T-helper 2 cell treated with Interferon-gamma antibody and Interleukin-4, amounts not matched to agents 100 ng/mL and 5 ng/mL, for 36 hours (primary cell): ENCODE measurements around the gene OOSP4A. TPM values are rescaled to one million over a fixed set of nuclear protein-coding genes. Genes with fewer than 3 reads are reported as not detected.

Source experiments
- intact Hi-C: fragments of 100-400 bp; cut with micrococcal nuclease; formaldehyde crosslinking; loops from one replicate; pipeline ENCODE4 v1.15.1; 2023
- total RNA-seq: library from RNA; stranded (reverse); gene quantifications from 2 replicates; pipeline ENCODE4 v1.2.3, GENCODE V29; 2022

OOSP4A gene
- total RNA-seq: not detected in 2 replicates

DNA sequence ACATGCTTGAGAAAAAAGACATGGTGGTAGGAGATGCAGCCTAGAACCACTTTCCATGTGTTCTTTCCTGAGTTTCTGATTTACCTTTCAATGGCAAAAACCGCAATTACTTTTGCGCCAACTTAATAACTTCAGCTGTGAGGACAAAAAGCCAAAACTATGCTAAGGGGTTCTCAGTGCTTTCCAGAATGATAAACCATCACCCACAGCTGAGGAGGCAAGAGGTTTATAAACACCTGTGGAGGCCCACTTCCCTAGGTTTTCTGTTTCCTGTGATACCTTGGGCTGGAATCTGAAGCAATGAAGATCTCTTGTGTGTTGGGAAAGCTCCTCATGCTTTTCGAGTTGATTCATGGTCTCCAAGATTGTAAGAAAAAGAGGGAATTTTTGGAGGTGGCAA lies at the start of gene OOSP4A:
Gene OOSP4A (plus strand): TSS at position 301 of the 400 bp plus-strand sequence. CDS start 0 bp downstream, at position 301.
- intact Hi-C loops: no loop called here

DNA sequence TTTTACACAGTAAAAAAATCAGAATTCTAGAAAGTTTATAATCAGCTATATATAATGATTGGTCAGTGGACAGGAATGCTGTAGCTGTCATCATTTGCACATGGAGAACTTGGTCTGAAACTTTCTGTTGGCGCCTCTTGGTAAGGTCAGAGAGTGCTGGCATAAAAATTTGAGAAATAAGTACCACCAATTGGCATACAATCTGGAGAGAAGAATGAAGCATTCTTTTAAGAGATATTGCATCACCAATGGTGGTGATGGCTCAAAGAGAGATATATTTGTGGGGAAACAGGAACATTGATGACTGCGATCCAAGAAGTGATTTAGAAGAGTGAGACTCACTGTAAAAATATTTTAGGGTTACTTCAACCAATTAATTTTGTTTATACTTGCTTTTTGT lies 45.4 kb upstream of the OOSP4A start:
- intact Hi-C loops: no loop called here

DNA sequence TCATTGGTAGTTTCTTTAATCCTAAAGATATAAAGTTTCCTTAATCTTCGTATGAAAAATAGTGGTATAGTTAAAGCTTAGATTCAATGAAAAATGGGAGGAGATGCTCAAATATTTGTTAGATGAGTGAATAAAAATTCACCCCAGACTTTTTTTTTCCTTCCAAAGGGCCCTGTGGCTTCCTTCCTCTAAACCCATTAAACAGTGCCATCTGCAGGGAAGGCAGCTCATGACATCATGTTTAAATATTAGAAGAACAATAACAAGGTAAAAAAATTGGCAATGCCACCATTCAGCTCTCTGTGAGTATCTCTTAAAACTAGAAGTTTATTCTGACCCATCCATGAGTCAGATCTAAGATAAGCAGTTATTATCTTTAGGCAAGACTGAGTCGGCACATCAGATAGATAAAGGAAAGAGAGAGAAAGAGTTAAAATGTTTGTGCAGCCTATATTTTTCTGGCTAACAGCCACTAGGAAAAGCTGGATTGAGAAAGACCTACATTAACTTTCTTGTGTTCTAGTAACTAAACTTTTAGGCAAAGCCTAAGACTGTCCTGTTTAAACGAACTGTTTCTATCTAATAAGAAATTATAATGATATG lies 44.7 kb upstream of the OOSP4A start:
- intact Hi-C loops: loop anchor here (1.0 kb wide), 3 partner anchors 96 to 165 kb away; no protein-coding TSS in a partner anchor

DNA sequence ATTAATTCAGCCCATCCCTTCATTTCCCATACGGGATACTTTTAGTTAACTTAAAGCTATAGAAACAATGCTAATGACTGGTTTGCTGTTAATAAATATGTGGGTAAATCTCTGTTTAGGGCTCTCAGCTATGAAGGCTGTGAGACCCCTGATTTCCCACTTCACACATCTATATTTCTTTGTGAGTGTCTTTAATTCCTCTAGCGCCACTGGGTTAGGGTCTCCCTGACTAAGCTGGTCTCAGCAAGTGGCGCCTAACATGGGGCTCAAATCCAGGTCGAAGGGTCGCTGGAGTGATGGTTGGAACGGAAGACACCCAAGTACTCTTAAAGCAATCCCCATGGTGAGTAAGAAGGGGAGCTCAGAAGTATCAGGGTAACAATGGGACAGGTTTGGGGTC lies 40.0 kb upstream of the OOSP4A start:
- intact Hi-C loops: no loop called here

DNA sequence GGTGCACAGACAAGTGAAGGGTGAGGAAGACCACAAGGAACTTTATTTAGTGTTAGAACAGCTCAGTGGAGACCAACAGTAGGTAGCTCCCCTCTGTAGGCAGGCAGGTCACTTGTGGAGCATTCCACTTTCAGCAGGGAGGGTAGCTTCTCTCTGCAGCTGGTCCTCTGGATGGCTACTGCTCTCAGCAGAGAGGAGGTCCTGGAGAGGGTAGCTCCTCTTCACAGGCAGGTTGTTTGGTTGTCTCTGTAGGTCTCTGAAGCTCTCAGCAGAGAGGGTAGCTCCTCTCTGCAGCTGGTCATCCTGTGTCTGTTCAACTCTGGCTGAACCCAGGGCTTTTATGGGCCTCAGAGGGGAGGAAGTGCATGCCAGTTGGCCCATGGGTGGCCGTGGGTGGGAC lies 32.1 kb upstream of the OOSP4A start:
- intact Hi-C loops: no loop called here

DNA sequence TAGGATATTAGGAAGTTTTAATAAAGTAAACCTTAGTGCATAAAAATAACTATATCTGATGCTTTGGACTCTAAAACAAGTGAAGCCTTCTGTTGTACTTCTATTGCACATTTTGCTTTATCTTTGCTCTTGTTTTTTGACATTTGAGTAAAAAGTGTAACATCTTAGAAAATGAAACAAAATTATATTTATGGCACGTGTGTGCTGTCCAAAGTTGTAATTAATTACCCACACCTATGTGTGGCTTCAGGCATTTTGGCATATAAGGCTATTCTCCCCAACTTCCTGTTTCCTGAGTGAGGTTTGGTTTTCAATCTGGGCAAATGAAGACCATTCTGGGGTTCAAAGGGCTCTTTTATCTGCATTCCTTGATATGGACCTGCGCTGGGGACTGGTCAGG lies 25.7 kb upstream of the OOSP4A start, which contains the start of gene OOSP1:
Gene OOSP1 (plus strand): TSS at position 301 of the 400 bp plus-strand sequence. CDS start 23 bp downstream, at position 324.
- intact Hi-C loops: no loop called here

DNA sequence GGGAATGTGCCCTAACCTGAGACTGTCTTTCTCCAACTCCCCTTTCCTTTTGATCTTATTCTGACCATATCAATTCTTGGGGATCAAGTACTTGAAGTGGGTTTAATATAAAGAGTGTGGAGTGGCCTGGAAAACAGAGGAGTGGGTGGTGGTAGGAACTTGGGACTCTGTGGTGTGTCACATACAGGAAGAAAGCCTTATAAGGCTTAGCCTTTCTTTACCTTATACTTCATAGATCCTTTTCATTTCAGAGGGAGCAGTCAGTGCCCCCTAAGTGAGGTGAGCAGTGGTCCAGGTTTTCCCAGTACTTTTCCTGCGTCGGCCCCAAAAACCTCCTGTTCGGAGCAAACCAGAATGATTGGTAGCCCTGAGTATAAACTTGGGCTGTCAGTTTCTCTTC lies 25.1 kb upstream of the OOSP4A start:
- intact Hi-C loops: no loop called here

DNA sequence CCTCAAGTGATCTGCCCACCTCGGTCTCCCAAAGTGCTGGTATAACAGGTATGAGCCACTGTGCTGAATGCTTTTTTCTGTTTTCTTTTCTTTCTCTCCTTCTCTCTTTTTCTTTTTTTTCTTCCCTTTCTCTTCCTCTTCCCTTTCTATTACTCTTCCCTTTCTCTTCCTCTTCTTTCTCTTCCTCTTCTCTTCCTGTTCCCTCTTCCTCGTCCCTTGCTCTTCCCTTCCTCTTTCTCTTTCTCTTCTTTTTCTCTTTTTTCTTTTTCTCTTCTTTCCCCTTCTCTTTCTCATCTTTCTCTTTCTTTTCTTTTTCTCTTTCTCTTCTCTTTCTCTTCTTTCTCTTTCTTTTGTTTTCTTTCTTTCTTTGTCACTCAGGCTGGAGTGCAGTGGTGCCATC lies 24.4 kb upstream of the OOSP4A start:
- intact Hi-C loops: no loop called here

DNA sequence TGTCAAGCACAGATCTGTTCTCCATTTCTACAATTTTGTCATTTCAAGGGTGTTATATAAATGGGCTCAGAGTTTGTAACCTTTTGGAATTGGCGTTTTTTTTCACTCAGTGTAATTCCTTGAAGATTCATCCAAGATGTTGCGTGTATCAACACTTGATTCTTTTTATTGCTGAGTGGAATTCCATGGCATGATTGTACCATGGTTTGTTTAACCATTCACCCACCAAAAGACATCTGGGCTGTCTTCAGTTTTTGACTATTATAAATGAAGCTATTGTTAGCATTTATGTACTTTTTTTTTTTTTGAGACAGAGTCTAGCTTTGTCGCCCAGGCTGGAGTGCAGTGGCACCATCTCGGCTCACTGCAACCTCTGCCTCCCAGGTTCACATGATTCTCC lies 22.7 kb upstream of the OOSP4A start:
- intact Hi-C loops: no loop called here

DNA sequence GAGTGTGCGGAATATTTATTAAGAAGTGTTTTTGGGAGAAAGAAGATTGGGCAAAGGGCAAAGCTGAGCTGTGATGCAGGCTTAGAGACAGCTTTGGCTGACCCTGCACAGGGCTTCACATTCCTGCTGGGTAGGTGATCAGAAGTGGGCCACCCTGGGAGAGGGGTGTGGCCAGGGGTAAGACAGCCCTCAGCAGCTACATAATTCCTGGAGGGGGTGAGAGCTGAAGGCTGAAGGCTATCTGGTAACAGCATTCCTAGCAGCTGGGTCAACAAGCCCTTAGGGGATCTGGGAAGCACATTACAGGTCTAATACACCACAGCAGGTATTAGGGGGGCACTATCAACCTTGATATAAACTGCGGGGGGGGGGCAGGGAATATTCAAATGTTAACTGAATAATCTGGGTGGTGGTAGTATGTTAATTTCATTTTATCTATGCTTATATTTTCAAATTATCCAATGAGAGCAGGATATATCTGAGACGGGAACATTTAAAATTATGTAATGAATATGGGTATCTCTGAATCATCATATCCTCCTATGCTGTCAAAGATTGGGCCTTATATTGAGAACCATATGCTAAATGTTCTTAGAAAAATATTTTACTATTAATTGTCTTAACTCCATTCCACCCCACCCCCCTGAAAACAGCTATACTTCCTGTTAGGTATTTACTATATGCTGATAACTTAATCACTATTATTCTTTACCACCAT lies 19.7 kb upstream of the OOSP4A start:
- intact Hi-C loops: no loop called here

DNA sequence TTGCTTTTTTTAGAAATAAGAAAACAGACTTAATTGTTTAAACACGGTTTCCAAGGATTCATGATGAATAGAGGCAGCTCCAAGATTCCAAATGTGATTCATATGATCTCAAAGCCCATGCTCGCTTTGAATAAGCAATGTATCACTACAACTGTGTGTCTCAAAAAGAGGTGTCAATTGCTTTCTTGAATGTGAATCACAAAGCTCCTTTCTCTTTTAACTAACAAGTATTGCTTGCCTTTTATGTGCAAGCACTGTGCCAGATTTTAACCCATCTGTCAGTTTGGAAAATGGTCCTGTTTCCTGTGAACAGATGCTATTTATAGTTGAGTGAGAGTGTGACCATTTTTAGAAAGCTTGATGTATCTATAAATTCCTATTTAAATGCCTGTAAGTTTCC lies 19.1 kb upstream of the OOSP4A start:
- intact Hi-C loops: no loop called here

DNA sequence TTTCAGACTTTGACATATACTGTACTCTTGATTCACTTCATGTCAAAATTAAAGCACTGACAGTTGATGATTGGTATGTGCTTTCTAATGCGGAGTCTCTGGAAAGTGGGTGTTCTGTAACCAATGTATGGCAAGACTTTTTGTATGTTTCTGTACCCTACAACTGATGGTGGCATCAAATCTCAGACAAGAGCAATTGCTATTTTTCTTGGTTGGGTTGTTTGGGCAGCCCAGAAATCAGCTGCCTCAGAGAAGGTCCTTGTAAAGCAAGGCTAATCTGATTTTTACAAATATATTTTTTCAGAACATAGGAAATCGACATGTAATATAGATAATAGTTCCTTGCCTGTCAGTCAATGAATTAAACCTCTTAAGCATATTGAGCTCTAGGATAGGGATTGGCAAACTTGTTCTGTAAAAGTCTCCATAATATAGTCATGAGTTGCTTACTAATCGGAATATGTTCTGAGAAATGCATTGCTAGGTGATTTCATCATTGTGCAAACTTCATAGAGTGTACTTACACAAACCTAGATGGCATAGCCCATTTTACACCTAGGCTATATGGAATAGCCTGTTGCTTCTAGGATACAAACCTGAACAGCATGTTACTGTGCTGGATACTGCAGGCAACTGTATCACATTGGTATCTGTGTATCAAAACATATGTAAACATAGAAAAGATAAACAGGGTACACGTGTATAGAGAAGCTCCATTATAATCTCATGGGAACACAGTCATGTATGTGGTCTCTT lies 10.2 kb upstream of the OOSP4A start:
- intact Hi-C loops: no loop called here

DNA sequence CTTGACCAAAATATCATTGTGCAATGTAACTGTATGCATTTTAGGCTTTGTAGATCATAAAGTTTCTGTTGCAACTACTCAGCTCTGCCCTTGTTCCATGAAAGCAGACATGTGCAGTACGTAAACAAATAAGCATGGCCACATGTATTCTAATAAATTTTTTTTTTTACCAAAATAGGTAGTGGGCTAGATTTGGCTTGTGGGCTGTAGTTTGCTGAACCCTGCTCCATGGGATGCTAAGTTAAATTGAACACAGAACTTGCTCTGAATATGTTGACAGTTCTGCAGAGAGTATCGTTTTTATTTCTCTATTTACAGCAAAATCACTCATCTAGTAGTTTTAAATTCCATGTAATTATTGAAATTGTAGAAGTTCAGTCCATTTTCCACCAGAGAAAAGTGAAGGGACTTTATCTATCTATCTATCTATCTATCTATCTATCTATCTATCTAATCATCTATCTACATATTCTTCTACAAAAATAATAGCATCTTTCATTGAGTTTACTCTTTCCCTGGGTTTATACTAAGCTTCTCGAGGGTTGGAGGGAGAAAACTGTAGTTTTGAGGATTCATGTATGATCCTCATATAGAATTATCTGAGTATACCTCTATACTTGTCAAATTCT lies 9.5 kb upstream of the OOSP4A start:
- intact Hi-C loops: no loop called here

DNA sequence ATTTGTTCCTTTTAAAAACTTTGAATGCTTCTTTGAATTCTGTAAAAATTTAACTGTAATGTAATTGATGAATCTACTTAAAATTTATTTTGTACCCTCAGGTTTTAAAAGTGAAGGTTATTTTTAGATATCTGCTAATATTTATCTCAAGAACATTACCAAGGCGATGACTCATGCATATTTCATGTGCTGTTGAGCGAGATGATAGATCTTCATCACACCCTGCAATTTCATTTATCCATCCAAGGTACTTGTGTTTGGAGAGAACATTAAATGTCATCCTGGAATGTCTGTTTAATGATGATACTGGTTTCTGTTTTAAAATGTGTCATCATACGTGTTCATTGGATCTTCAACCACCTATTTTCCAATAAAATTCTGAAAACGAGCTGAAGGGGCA lies 6.7 kb upstream of the OOSP4A start:
- intact Hi-C loops: no loop called here

DNA sequence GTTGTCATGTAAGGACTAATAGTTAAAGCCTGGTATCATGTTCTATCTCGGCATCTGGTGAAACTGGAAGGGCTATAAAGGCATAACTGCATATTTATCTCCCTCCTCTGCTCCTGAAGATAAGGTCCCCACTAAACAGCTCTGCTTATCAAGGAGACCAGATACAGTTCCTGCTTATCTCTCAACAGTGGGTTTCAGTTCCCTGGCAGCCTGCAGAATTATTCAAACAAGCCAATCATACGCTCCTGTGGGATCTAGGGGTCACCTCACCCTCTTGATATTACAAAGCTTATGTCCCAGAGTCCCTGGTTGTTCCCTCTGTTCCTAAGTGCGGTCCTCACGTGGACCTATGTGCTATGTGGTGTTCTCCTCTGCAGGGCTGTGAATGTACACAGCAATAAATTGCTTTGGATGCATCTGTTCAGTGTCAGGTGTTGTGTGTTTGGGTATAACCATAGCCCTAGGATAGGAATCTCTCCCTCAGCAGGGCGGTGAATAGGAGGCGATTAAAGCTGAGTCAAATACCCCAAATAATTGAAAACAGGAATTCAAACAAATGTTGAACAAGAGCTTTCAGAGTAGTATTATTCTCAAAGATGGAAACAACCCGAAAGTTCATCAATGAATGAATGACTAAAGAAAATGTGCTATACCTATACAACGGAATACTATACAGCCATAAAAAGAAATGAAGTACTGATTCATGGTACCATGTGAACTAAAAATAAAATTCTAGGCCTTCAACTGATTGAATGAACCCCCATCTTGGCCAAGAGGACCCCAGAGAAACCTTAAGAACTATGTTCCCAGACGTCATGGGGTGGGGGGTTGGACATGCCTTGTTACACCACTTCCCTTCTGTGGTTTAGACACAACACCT lies 3.1 kb upstream of the OOSP4A start:
- intact Hi-C loops: no loop called here

DNA sequence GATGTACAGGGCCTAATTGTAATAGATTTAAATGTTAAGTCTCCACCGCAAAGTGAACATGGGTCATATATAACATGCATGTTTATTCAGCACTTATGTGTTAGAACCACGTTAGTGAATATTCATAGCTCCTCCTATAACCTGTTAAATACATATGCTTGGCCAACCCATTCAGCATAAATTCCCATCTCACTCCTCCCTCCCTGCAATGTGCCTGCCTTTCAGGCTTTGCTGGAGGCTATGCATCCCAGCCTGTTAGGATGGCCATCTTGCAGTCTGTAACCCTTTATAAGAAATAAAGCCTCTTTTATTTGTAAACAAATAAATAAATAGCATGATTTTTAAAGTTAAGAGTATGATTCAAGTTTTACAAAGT lies 1.7 kb upstream of the OOSP4A start:
- intact Hi-C loops: no loop called here

DNA sequence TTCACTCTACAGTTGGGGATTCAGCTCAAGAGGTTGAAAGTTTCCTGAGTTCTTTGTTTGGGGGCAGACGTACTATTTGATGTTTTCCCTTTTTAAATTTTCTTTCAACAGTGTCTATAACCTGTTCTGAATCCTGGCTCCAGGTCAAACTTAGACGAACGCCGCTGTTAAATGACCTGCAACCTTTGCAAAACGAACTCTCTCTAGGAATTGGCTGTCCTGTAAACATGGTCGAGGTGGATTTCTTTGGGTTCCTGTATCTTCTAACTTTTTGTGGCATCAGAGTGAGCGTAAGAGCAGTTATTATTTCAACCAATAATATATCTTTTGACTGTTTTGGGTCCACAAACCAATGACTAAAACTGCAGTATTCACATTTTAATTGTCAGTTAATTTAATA lies 1.6 kb downstream of the OOSP4A start:
- intact Hi-C loops: no loop called here

DNA sequence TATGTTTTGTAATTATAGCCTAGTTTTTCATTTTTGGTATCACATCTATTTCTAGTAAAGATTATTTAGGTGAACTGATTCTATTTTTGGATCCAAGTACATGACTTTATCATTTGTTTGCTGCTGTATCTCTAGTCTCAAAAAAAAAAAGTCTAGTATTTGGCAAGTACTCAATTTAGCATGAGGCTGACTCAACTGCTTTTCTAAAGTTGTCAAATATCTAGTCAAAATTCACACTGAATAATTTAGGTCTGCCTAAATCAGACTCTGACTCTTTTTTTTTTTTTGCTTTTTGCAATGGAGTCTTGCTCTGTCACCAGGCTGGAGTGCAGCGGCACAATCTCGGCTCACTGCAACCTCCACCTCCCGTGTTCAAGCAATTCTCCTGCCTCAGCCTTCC lies 2.4 kb downstream of the OOSP4A start:
- intact Hi-C loops: no loop called here

DNA sequence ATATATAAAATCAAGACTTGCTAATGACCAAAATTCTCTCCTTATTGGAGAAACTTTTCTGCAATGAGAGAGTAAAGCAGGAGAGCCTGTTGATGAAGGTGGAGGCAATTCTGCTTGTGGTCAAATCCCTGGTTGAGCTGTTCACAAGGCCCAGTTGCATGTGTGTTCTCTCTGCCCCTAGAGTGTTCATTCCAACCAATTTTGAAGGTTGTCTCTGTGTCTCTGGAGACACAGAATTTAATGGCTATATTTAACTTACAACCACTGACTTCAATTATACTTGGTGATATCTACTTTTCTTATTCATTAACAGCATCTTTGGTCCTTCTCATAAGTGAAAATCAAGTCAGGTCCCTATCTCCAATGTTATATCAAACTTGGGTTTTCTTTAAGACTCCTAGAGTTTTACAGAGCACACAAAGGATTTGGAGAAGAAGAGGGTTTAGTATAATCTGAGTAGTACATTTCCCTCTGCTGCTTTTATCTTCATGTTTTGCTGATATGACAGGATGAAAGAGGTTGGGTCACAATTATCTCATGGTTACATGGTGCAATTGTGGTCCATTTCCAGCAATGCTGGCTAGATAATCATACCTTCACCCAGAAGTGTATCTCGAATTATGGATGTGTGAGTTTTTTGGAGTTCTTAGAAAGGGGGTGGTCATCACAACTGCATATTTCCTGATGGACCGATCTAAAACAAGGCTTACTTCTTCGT lies 4.0 kb downstream of the OOSP4A start:
- intact Hi-C loops: no loop called here

DNA sequence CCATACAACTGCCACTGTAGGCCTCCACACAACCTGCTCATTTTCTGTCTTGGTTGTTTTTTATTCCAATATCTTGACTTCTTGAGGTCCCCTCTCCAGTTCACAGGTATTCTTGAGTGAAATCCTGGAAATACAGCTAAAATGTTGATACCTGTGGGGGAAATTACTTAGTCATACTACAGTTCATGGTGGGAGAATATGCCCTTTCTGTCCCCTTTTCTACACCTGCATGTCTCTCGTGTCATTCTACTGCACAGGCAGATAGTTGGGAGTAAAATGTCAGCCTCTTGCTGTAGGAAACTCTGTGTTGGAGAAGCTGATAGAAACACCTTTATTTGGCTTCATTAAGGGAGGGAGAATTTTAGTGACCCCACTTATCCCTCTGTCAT lies 4.6 kb downstream of the OOSP4A start:
- intact Hi-C loops: no loop called here
